WI38 (cell line): ENCODE data around the gene NECTIN3.

ENCODE experiments used
- H3K4me3 ChIP-seq: 2 replicates; pipeline ENCODE4 v1.5.1; 2011; ENCODE audit warnings: low read depth, mild to moderate bottlenecking, control low read depth, low read length
- CTCF ChIP-seq: IDR thresholded peaks from 2 replicates; pipeline ENCODE4 v1.5.1; 2012; ENCODE audit warnings: low read depth, mild to moderate bottlenecking, control low read depth, low read length

Gene NECTIN3

GRCh38 chr3:111215481-111215880 lies 143.9 kb downstream of the NECTIN3 start:
- no peak overlapping the region for H3K4me3 ChIP-seq
- TF ChIP-seq CTCF = no peak

GRCh38 chr3:111218615-111219014 lies 147.0 kb downstream of the NECTIN3 start:
- no peak for TF ChIP-seq CTCF
- H3K4me3 ChIP-seq = no peak overlapping the region

GRCh38 chr3:111227216-111227615 lies 155.6 kb downstream of the NECTIN3 start:
- TF ChIP-seq CTCF = no peak
- H3K4me3 ChIP-seq = no peak overlapping the region

GRCh38 chr3:111229301-111229700 lies 157.7 kb downstream of the NECTIN3 start:
- H3K4me3 ChIP-seq = no peak overlapping the region

GRCh38 chr3:111236836-111237713 lies 165.5 kb downstream of the NECTIN3 start:
- TF ChIP-seq CTCF = no peak
- H3K4me3 ChIP-seq = no peak overlapping the region

More at GRCh38 chr3:111229301-111229700, 157.7 kb downstream of the NECTIN3 start:
- TF ChIP-seq CTCF = no peak

GRCh38 chr3:111237946-111238345 lies 166.3 kb downstream of the NECTIN3 start:
- no peak overlapping the region for H3K4me3 ChIP-seq
- no peak for TF ChIP-seq CTCF

- no peak for TF ChIP-seq CTCF
- H3K4me3 ChIP-seq = no peak overlapping the region
These were observed 167.3 kb downstream of the NECTIN3 start for GRCh38 chr3:111238885-111239284.
